AG09319 (cell line): ENCODE results near the gene UPK1A.

Source experiments
- DNase-seq: peaks from one replicate; pipeline ENCODE4 v3.0.0-alpha.2; 2010; ENCODE audit warnings: low read depth; ENCODE audit errors: extremely low read depth
- TF ChIP-seq, protein P1 (sequence below): IDR thresholded peaks from 2 replicates; pipeline ENCODE4 v1.5.1; 2011; ENCODE audit warnings: low read depth, mild to moderate bottlenecking, inconsistent platforms, low read length, moderate library complexity

The UPK1A gene

DNA sequence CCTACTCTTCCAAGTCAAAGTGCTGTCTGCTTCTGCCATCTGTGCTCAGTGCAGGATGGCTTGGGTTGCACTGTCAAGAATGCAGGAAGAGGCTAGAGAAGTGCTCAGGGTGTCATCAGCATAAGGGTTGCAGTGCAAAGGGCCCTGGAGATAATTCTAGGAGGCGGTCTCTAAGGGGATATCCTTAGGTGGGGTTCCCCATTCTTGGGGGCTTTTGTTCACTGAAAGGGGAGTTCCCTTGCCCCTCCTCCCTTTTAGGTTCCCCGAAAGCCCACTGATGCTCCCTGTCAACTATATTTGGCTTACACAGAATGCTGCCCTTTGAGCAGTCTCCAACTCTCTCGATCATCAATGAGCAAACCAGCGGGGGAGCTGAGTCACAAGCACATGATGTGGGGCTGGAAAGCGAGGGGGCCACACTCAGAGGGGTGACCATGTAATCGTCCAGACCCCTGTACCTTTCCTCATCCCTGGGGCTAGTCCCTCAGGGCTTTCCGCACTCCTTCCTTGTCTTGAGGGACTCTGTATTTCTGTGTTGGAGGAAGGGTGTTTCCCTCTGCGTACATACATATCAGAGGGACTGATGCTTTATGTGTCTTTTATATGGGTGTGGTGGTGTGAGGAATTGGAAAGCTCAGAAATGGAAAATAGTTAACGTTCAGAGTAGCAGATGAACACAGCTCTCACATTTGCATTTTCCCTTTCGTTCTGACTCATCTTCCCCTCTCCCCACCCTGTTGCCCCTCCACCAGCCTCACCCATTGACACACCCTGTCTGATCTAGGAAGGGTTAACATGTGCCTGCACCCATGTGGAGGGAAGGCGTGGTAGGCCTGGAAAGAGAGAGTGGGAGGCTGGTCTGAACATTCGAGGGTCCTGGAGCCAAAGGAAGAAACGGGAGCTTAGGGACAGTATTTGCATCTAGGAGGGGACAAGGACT is 44.7 kb downstream of the UPK1A start:
- TF ChIP-seq, protein P1, sequence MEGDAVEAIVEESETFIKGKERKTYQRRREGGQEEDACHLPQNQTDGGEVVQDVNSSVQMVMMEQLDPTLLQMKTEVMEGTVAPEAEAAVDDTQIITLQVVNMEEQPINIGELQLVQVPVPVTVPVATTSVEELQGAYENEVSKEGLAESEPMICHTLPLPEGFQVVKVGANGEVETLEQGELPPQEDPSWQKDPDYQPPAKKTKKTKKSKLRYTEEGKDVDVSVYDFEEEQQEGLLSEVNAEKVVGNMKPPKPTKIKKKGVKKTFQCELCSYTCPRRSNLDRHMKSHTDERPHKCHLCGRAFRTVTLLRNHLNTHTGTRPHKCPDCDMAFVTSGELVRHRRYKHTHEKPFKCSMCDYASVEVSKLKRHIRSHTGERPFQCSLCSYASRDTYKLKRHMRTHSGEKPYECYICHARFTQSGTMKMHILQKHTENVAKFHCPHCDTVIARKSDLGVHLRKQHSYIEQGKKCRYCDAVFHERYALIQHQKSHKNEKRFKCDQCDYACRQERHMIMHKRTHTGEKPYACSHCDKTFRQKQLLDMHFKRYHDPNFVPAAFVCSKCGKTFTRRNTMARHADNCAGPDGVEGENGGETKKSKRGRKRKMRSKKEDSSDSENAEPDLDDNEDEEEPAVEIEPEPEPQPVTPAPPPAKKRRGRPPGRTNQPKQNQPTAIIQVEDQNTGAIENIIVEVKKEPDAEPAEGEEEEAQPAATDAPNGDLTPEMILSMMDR: no peak
- DNase-seq: no peak

DNA sequence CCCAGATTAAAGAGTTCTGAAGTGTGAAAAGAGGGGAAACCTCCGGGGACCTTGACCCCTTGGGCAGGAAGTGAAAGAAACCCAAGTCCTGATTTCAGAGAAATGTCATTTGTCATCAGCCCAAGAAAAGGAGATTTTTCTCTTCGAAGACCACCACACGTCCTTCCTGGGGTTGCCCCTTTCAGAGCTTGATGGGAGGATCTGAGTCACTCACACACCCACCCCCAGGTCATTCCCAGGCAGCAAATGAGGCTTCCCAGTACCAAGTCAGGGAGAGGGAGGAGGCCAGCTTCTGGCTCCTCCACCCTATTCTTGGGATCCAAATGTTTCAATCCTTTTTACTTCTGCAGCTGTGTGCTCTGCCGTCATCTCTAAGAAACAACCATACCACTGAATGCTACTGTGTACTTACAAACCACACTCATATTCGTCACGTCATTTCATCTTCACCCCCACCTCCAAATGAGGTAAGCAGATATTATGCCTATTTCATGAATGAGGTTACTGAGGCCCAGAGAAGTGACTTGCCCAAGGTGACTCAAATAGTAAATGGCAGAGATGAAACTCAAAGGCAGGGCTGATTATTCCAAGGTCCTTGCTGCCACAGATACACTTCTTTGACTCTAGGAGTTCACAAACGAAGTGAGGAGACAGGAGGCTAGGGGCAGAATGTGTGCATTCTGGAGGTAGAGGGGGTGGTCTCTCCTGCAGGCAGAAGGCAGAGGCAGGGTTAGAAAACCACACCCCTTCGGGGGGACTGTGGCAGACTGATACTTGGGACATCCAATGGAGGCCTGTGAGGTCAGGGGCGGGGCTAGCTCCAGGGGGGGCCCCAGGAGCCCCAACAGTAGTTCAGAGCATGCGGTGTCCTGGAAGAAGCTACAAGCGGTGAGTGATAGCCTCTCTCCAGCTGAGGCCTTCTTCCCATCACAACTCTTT is 46.5 kb downstream of the UPK1A start:
- TF ChIP-seq, protein P1: no peak
- DNase-seq: no peak

DNA sequence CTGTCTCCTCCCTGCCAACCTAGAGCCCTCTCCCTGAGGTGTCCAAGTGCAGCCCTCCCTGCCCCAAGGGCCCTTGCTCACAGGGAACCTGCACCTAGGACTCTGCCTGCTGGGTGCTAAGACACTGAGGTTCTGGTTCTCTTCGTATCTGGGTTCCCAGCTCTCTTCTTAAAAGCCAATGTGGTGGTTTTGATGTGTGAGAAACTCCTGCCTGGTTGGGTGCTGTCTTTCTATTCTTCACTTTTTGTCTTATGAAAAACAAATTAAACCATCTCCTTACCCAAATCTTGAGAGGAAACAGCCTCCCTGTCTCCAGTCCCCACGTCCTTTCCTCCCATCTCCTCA is 47.2 kb downstream of the UPK1A start:
- TF ChIP-seq, protein P1: no peak
- no peak for DNase-seq

DNA sequence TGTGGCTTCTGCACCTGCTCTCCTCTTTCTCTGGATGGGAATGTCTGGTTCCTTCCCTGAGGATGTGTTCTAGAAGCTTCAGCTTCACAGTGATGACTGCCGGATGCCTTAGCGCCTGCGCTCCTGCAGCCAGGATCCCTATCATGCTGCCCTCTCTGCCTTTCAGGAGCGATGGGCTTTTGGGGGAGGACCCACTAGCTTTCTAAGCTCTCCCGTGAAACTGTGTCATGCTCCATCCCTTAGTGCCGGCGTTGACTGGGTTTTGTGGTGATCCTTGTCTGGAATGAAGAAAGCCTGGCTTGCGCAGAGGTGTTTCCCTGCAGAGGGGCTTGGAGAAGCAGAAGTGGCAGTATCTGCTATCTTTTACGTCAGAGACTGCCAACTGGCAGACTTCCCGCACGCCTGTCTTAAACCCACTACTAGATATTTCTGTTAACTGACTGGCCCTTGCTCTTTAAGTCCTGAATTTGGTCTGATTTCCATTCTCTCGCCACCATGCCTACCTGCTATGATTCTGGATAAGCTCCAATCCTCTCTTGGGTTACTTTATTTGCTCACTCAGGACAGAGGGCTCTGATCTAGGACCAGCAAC is 47.7 kb downstream of the UPK1A start:
- TF ChIP-seq, protein P1: no peak
- no peak for DNase-seq

DNA sequence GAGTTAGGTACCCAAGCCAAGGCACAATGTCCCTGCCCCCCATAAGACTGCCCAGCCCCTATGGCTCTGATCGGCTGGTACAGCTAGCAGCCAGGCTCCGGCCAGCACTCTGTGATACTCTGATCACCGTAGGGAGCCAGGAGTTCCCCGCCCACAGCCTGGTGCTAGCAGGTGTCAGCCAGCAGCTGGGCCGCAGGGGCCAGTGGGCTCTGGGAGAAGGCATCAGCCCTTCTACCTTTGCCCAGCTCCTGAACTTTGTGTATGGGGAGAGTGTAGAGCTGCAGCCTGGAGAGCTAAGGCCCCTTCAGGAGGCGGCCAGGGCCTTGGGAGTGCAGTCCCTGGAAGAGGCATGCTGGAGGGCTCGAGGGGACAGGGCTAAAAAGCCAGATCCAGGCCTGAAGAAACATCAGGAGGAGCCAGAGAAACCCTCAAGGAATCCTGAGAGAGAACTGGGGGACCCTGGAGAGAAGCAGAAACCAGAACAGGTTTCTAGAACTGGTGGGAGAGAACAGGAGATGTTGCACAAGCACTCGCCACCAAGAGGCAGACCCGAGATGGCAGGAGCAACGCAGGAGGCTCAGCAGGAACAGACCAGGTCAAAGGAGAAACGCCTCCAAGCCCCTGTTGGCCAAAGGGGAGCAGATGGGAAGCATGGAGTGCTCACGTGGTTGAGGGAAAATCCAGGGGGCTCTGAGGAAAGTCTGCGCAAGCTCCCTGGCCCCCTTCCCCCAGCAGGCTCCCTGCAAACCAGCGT is 48.5 kb downstream of the UPK1A start:
- TF ChIP-seq, protein P1: no peak
- no peak for DNase-seq

DNA sequence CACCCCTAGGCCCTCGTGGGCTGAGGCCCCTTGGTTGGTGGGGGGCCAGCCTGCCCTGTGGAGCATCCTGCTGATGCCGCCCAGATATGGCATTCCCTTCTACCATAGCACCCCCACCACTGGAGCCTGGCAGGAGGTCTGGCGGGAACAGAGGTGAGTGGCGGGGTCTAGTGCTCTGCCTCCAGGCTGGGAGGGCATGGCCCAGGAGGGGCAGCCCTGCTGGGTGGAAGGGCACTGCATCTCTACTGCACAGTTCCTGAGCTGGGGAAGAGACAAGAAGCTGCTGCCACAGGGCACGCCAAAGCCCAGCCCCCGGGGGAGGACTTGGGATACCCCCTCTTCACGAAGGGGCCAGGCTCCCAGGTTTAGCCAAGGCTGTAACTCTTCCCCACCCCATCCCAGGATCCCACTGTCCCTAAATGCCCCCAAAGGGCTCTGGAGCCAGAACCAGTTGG is 49.1 kb downstream of the UPK1A start:
- TF ChIP-seq, protein P1: no peak
- DNase-seq: no peak
